SKM-1 (cell line): ENCODE results near the gene MAS1L.

Experiments used
- DNase-seq: peaks from one replicate; lab custom pipeline; 2025; ENCODE audit not compliant: unreplicated experiment; lab: John Stamatoyannopoulos, UW

The MAS1L gene

GRCh38 chr6:29510746-29511300, 23.1 kb upstream of the MAS1L start:
- no peak for DNase-seq

GRCh38 chr6:29510202-29510601, 22.4 kb upstream of the MAS1L start:
- no peak for DNase-seq

GRCh38 chr6:29509711-29510110, 22.0 kb upstream of the MAS1L start:
- DNase-seq = no peak

GRCh38 chr6:29509239-29509638, 21.5 kb upstream of the MAS1L start:
- no peak for DNase-seq

GRCh38 chr6:29507319-29507718, 19.6 kb upstream of the MAS1L start:
- DNase-seq = no peak

- no peak for DNase-seq
Measured at GRCh38 chr6:29506446-29507067, 18.8 kb upstream of the MAS1L start.

GRCh38 chr6:29505808-29506207, 18.1 kb upstream of the MAS1L start:
- DNase-seq = no peak

GRCh38 chr6:29504961-29505360, 17.2 kb upstream of the MAS1L start:
- no peak for DNase-seq

- DNase-seq = no peak
Measured at GRCh38 chr6:29502597-29502996, 14.8 kb upstream of the MAS1L start.

GRCh38 chr6:29502181-29502580, 14.4 kb upstream of the MAS1L start:
- DNase-seq = no peak

GRCh38 chr6:29501106-29501505, 13.3 kb upstream of the MAS1L start:
- no peak for DNase-seq

- no peak for DNase-seq
Measured at GRCh38 chr6:29500594-29500993, 12.8 kb upstream of the MAS1L start.

- DNase-seq = no peak
Measured at GRCh38 chr6:29499704-29500103, 11.9 kb upstream of the MAS1L start.

GRCh38 chr6:29496961-29497360, 9.2 kb upstream of the MAS1L start:
- no peak for DNase-seq

- DNase-seq = no peak
Measured at GRCh38 chr6:29495571-29495970, 7.8 kb upstream of the MAS1L start.

GRCh38 chr6:29494131-29494530, 6.4 kb upstream of the MAS1L start:
- DNase-seq = no peak

GRCh38 chr6:29493261-29493660, 5.5 kb upstream of the MAS1L start:
- no peak for DNase-seq

GRCh38 chr6:29491574-29491973, 3.8 kb upstream of the MAS1L start:
- DNase-seq = no peak

- no peak for DNase-seq
Measured at GRCh38 chr6:29490552-29490951, 2.8 kb upstream of the MAS1L start.

GRCh38 chr6:29490055-29490454, 2.3 kb upstream of the MAS1L start:
- no peak for DNase-seq

- DNase-seq = no peak
Measured at GRCh38 chr6:29489286-29489685, 1.5 kb upstream of the MAS1L start.

- DNase-seq = no peak
Measured at GRCh38 chr6:29488874-29489273, 1.1 kb upstream of the MAS1L start.

- no peak for DNase-seq
Measured at GRCh38 chr6:29487131-29487530, 625 bp downstream of the MAS1L start.
